Measurements from ENCODE around the gene HELZ. TPM values are rescaled to one million over a fixed set of nuclear protein-coding genes. Genes with fewer than 3 reads are reported as not detected.
"Not testable (repeated sequence)": the region's sequence is repeated elsewhere in the genome, so short reads cannot be mapped to it uniquely, and the experiment has no call there.

Gene HELZ
- total RNA-seq, 4 donors from 2014 or later, result 63.5 to 123 (median 87.6) TPM

GRCh38 chr17:67127925-67128324, 117.1 kb downstream of the HELZ start:
- ATAC-seq (ENCODE audit: low FRiP score) (no peak), DNase-seq (ENCODE audit: low spot score) (no peak)
- TF ChIP-seq CTCF (IDR thresholded peaks at IDR 0.05), result no peak

GRCh38 chr17:67126983-67127382, 118.0 kb downstream of the HELZ start:
- TF ChIP-seq CTCF (IDR thresholded peaks at IDR 0.05), result no peak
- ATAC-seq (ENCODE audit: low FRiP score), result no peak

GRCh38 chr17:67126543-67126942, 118.5 kb downstream of the HELZ start:
- DNase-seq (ENCODE audit: low spot score); ATAC-seq (ENCODE audit: low FRiP score): not testable (repeated sequence)

More at GRCh38 chr17:67126983-67127382, 118.0 kb downstream of the HELZ start:
- DNase-seq (ENCODE audit: low spot score), result no peak

GRCh38 chr17:67125924-67126323, 119.1 kb downstream of the HELZ start:
- no peak for TF ChIP-seq CTCF (IDR thresholded peaks at IDR 0.05)
- DNase-seq (ENCODE audit: low spot score) (no peak), ATAC-seq (ENCODE audit: low FRiP score) (no peak)

GRCh38 chr17:67125417-67125816, 119.6 kb downstream of the HELZ start:
- no peak for TF ChIP-seq CTCF (IDR thresholded peaks at IDR 0.05)
- DNase-seq (ENCODE audit: low spot score) (no peak), ATAC-seq (ENCODE audit: low FRiP score) (no peak)

GRCh38 chr17:67124450-67125148, 120.4 kb downstream of the HELZ start:
- no peak for DNase-seq (ENCODE audit: low spot score)
- no peak for TF ChIP-seq CTCF (IDR thresholded peaks at IDR 0.05)
- ATAC-seq (ENCODE audit: low FRiP score), result no peak

GRCh38 chr17:67123699-67124098, 121.3 kb downstream of the HELZ start:
- ATAC-seq (ENCODE audit: low FRiP score), result no peak
- DNase-seq (ENCODE audit: low spot score), result no peak
- no peak for TF ChIP-seq CTCF (IDR thresholded peaks at IDR 0.05)
